ENCODE results near the gene IFNL2. TPM values are rescaled to one million over a fixed set of nuclear protein-coding genes. Genes with fewer than 3 reads are reported as not detected.
"Not testable (repeated sequence)": the region's sequence is repeated elsewhere in the genome, so short reads cannot be mapped to it uniquely, and the experiment has no call there.

The IFNL2 gene
- total RNA-seq, 1 donor from 2014 or later = not detected

DNA sequence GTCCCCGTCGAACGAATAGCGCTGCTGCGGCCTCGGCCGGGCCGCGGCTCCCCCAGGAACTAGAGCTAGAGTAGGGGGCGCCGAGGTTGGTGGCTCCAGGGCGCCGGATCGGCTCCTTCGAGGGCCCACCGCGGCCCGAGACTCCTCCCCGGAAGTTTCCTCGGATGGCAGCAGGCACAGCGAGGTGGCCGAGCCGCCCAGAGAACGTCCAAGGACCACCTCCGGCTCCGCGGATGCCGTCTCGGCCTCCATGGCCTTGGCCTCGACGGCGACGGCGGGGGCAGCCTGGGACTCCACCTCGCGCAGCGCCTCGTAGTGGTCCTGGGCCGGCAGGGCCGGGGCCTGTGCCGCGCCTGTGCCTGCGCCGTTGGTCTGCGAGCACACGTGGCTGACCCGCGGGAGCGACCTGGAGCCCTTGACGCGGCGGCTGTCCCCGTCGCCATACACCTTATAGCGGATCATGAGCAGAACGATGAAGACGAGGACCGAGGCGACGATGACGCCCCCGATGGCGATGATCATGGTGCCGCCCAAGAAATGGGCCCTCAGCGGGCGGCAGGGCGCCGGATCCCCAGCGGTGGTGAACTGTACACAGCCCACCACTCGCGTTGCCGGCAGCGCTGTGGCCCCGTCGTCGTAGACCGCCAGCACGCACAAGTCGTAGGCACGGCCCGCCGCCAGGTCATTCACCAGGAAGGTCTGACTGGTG is 39.8 kb downstream of the IFNL2 start:
- no peak for DNase-seq (ENCODE audit: low spot score, unreplicated experiment)
- H3K36me3 Mint-ChIP-seq (ENCODE audit: insufficient read depth) = peaks cover 7% of the 10 kb centered on the region
- H3K4me1 Mint-ChIP-seq (ENCODE audit: low read depth) = peaks cover 12% of the 10 kb centered on the region
- TF ChIP-seq CTCF (IDR thresholded peaks at IDR 0.05; ENCODE audit: unreplicated experiment) = peak; percentile 3
- H3K27ac Mint-ChIP-seq = peak overlapping the region; percentile 30
- peaks cover 49% of the 10 kb centered on the region for H3K27me3 Mint-ChIP-seq
- no peaks in the 10 kb centered on the region for H3K9me3 Mint-ChIP-seq (ENCODE audit: low read depth)
- H3K4me3 Mint-ChIP-seq (ENCODE audit: low read depth) = no peak overlapping the region

DNA sequence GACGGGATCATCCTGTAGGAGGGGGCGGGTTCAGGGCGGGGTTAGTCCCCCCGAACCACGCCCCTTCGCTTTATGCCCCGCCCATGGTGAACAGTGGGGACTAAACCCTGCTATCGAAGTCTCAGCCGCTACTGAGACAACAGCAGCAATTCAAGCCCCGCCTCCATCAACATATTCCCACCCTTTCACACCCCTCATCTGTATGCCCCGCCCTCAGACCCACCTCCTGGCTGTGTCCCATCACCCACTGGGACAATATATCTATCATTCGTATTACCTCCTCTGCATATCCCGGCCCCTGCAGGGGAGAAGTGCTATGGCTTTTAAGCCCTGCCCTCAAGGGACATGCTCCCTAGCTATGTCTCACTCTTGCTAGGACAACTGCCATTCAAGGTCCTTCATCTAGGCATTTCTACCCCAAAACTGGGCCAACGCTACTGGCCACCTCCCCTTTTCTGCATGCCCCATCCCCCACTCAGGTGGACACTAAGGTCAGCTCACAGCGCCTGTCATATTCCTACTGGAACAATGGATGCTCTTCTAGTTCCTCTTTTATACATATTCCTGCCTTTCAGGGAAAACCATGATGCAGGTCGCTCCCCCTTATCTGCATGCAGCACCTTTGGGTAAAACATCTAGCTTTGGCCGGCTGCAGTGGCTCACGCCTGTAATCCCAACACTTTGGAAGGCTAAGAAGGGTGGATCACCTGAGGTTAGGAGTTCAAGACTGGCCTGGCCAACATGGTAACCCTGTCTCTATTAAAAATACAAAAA is 40.5 kb downstream of the IFNL2 start:
- Mint-ChIP-seq H3K4me3 (ENCODE audit: low read depth) (no peak overlapping the region), H3K9me3 (ENCODE audit: low read depth) (no peaks in the 10 kb centered on the region), H3K27ac (no peak overlapping the region), H3K36me3 (ENCODE audit: insufficient read depth) (peaks cover 9% of the 10 kb centered on the region), H3K4me1 (ENCODE audit: low read depth) (peaks cover 7% of the 10 kb centered on the region), H3K27me3 (peaks cover 49% of the 10 kb centered on the region)
- TF ChIP-seq CTCF (IDR thresholded peaks at IDR 0.05; ENCODE audit: unreplicated experiment) = no peak
- no peak for DNase-seq (ENCODE audit: low spot score, unreplicated experiment)

GRCh38 chr19:39309305-39309670 is 41.1 kb downstream of the IFNL2 start:
- peaks cover 47% of the 10 kb centered on the region for H3K27me3 Mint-ChIP-seq
- not testable (repeated sequence) for H3K27ac Mint-ChIP-seq; H3K4me3 Mint-ChIP-seq (ENCODE audit: low read depth)

GRCh38 chr19:39310558-39311311 is 42.5 kb downstream of the IFNL2 start:
- no peak for TF ChIP-seq CTCF (IDR thresholded peaks at IDR 0.05; ENCODE audit: unreplicated experiment)
- no peak for DNase-seq (ENCODE audit: low spot score, unreplicated experiment)
- peaks cover 33% of the 10 kb centered on the region for H3K27me3 Mint-ChIP-seq
- peaks cover 3% of the 10 kb centered on the region for H3K4me1 Mint-ChIP-seq (ENCODE audit: low read depth)
- peaks cover 9% of the 10 kb centered on the region for H3K36me3 Mint-ChIP-seq (ENCODE audit: insufficient read depth)
- no peak overlapping the region for H3K4me3 Mint-ChIP-seq (ENCODE audit: low read depth)
- no peak overlapping the region for H3K27ac Mint-ChIP-seq
- no peaks in the 10 kb centered on the region for H3K9me3 Mint-ChIP-seq (ENCODE audit: low read depth)

More at GRCh38 chr19:39309305-39309670, 41.1 kb downstream of the IFNL2 start:
- DNase-seq (ENCODE audit: low spot score, unreplicated experiment); H3K4me1 Mint-ChIP-seq (ENCODE audit: low read depth); H3K36me3 Mint-ChIP-seq (ENCODE audit: insufficient read depth); H3K9me3 Mint-ChIP-seq (ENCODE audit: low read depth): not testable (repeated sequence)

- TF ChIP-seq CTCF (IDR thresholded peaks at IDR 0.05; ENCODE audit: unreplicated experiment) = no peak
- H3K27ac Mint-ChIP-seq = no peak overlapping the region
- H3K9me3 Mint-ChIP-seq (ENCODE audit: low read depth) = no peaks in the 10 kb centered on the region
- DNase-seq (ENCODE audit: low spot score, unreplicated experiment) = no peak
- H3K27me3 Mint-ChIP-seq = peaks cover 25% of the 10 kb centered on the region
- no peaks in the 10 kb centered on the region for H3K4me1 Mint-ChIP-seq (ENCODE audit: low read depth)
- H3K4me3 Mint-ChIP-seq (ENCODE audit: low read depth) = no peak overlapping the region
- H3K36me3 Mint-ChIP-seq (ENCODE audit: insufficient read depth) = peaks cover 11% of the 10 kb centered on the region
Observed at GRCh38 chr19:39314016-39314728, 46.0 kb downstream of the IFNL2 start.
